DND-41 (cell line): ENCODE results near the gene DOCK4.

Source experiments
- CTCF ChIP-seq: IDR thresholded peaks from 2 replicates; pipeline ENCODE4 v1.5.1; 2012; ENCODE audit warnings: borderline replicate concordance, low read length, moderate library complexity, mild to moderate bottlenecking; ENCODE audit not compliant: poor library complexity, severe bottlenecking; ENCODE audit errors: extremely low read depth
- EZH2 ChIP-seq: IDR thresholded peaks from 3 replicates; pipeline ENCODE4 v1.6.1; 2012; ENCODE audit warnings: borderline replicate concordance, low read depth, mild to moderate bottlenecking, moderate library complexity, low read length, inconsistent platforms; ENCODE audit not compliant: severe bottlenecking

DNA sequence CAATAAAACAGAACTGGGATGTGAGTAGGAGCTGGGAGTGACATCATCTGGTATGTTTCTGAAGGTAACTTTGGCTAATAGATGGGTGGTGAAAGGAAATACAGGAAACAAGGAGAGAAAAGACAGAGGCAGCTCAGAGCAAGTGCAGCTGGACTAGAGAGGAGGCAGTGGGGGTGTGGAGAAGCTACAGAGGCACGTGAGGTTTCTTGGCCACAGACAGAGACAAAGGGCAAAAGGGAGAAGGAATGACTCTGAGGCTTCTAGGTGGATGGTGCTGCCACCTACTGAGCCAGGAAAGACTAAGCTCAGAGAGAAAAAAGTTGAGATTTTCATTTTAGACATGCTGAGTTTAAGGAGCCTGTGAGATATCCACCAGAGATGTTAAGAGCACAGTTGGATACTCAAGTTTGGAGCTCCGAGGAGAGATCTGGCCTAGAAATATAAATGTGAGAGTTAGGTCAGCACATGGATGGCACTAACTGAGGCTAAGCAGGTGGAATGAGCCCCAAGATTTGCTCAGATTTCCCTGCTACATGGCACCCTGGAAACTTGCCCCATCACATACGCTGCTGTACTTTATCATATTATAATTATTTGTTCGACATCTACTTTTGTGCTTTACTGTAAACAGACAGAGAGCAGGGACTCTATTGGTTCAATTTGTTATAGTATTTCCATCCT lies 350.9 kb downstream of the DOCK4 start:
- TF ChIP-seq EZH2 = no peak
- TF ChIP-seq CTCF = peak; percentile 75
